ENCODE measurements around the gene TCP11. TPM values are rescaled to one million over a fixed set of nuclear protein-coding genes. Genes with fewer than 3 reads are reported as not detected.

The TCP11 gene
- total RNA-seq, 1 experiment from 2014 or later, result not detected

- no peak overlapping the region for H3K4me3 ChIP-seq (ENCODE audit: low read depth in 2 of 2, low read length in 2 of 2)
- no TSS peak for BruUV-seq (replicated peaks)
- CTCF ChIA-PET, result no interaction called here
- no peaks in the 10 kb centered on the region for H3K36me3 ChIP-seq (ENCODE audit: control insufficient read depth, insufficient read depth, low read length)
- no peaks in the 10 kb centered on the region for H3K4me1 ChIP-seq (ENCODE audit: control insufficient read depth, insufficient read depth, low read length)
- intact Hi-C loops (cut with micrococcal nuclease; ENCODE audit: unreplicated experiment), result no loop called here
- no peak for DNase-seq (ENCODE audit: low read depth, low spot score)
- in situ Hi-C loops (cut with HindIII; ENCODE audit: low pct_unique_long_range_greater_than_20kb, low sequenced_read_pairs), result no loop called here
- POLR2A ChIA-PET, result no interaction called here
- ATAC-seq, result no peak
- TF ChIP-seq CTCF (IDR thresholded peaks at IDR 0.05), result no peak
- no peak for TF ChIP-seq POLR2AphosphoS5 (IDR thresholded peaks at IDR 0.05; ENCODE audit: low read depth, low read length)
- TF ChIP-seq SIN3A (IDR thresholded peaks at IDR 0.05; ENCODE audit: borderline replicate concordance, insufficient read depth, low read depth, low read length), result no peak
- TF ChIP-seq, protein P1, sequence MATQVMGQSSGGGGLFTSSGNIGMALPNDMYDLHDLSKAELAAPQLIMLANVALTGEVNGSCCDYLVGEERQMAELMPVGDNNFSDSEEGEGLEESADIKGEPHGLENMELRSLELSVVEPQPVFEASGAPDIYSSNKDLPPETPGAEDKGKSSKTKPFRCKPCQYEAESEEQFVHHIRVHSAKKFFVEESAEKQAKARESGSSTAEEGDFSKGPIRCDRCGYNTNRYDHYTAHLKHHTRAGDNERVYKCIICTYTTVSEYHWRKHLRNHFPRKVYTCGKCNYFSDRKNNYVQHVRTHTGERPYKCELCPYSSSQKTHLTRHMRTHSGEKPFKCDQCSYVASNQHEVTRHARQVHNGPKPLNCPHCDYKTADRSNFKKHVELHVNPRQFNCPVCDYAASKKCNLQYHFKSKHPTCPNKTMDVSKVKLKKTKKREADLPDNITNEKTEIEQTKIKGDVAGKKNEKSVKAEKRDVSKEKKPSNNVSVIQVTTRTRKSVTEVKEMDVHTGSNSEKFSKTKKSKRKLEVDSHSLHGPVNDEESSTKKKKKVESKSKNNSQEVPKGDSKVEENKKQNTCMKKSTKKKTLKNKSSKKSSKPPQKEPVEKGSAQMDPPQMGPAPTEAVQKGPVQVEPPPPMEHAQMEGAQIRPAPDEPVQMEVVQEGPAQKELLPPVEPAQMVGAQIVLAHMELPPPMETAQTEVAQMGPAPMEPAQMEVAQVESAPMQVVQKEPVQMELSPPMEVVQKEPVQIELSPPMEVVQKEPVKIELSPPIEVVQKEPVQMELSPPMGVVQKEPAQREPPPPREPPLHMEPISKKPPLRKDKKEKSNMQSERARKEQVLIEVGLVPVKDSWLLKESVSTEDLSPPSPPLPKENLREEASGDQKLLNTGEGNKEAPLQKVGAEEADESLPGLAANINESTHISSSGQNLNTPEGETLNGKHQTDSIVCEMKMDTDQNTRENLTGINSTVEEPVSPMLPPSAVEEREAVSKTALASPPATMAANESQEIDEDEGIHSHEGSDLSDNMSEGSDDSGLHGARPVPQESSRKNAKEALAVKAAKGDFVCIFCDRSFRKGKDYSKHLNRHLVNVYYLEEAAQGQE (IDR thresholded peaks at IDR 0.05; ENCODE audit: insufficient read depth in 1 of 2, low read depth in 2 of 2, low read length in 1 of 2), result no peak
- TF ChIP-seq TCF7L2 (IDR thresholded peaks at IDR 0.05; ENCODE audit: low read depth, low read length), result no peak
- no peak overlapping the region for H3K27ac ChIP-seq (ENCODE audit: low read length)
- no peaks in the 10 kb centered on the region for H3K9me3 ChIP-seq (ENCODE audit: control insufficient read depth, insufficient read depth, low read depth, low read length)
- no peaks in the 10 kb centered on the region for H3K27me3 ChIP-seq (ENCODE audit: control insufficient read depth, insufficient read depth, low read length)
Measured at GRCh38 chr6:35083507-35083906, 57.6 kb downstream of the TCP11 start.

DNA sequence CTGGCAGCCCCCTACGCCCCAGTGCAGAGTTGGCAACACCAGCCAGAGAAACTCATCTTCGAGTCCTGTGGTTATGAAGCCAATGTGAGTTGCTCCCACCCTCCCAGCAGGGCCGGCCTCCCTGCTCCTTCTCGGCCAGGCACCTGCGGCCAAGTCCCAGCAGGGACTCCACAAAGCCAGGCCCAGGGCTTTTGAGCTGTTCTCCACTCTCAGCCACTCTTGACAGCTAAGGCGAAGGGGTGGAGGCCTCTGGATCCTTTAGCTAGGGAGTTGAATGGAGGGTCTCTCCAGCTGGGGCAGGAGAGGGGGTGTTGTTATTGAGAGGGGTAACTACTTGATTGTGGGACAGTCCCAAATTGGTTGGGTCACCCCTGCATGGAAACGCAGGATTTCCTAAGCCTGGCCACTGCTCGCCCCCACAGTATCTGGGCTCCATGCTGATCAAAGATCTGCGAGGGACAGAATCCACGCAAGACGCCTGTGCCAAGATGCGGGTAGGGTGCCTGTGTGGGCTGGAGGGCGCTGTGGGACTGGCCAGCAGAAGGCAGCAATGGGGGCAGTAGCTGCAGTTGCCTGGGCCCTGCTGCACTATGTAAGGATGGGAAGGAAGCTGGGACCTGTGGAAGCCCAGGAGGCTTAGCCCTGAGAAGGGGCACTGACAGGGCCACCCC lies 58.3 kb downstream of the TCP11 start:
- DNase-seq (ENCODE audit: low read depth, low spot score), result no peak
- Histone ChIP-seq H3K9me3 (ENCODE audit: control insufficient read depth, insufficient read depth, low read depth, low read length) (no peaks in the 10 kb centered on the region), H3K4me1 (ENCODE audit: control insufficient read depth, insufficient read depth, low read length) (no peaks in the 10 kb centered on the region), H3K4me3 (ENCODE audit: low read depth in 2 of 2, low read length in 2 of 2) (no peak overlapping the region), H3K36me3 (ENCODE audit: control insufficient read depth, insufficient read depth, low read length) (no peaks in the 10 kb centered on the region), H3K27ac (ENCODE audit: low read length) (no peak overlapping the region), H3K27me3 (ENCODE audit: control insufficient read depth, insufficient read depth, low read length) (no peaks in the 10 kb centered on the region)
- no peak for ATAC-seq
- TF ChIP-seq POLR2AphosphoS5 (IDR thresholded peaks at IDR 0.05; ENCODE audit: low read depth, low read length) (no peak), CTCF (IDR thresholded peaks at IDR 0.05) (no peak), TCF7L2 (IDR thresholded peaks at IDR 0.05; ENCODE audit: low read depth, low read length) (no peak), SIN3A (IDR thresholded peaks at IDR 0.05; ENCODE audit: borderline replicate concordance, insufficient read depth, low read depth, low read length) (no peak)
- TF ChIP-seq, protein P1 (IDR thresholded peaks at IDR 0.05; ENCODE audit: insufficient read depth in 1 of 2, low read depth in 2 of 2, low read length in 1 of 2), result no peak
- ChIA-PET CTCF (no interaction called here), POLR2A (no interaction called here)
- no TSS peak for BruUV-seq (replicated peaks)
- intact Hi-C loops (cut with micrococcal nuclease; ENCODE audit: unreplicated experiment), result no loop called here
- in situ Hi-C loops (cut with HindIII; ENCODE audit: low pct_unique_long_range_greater_than_20kb, low sequenced_read_pairs), result no loop called here
